ENCODE measurements around the gene NFS1.

GRCh38 chr20:35714127-35714526 is 15.0 kb upstream of the NFS1 start:
- TF ChIP-seq EZH2 (IDR thresholded peaks at IDR 0.05; ENCODE audit: insufficient read depth, poor library complexity, severe bottlenecking) (no peak), EZH2phosphoT487 (IDR thresholded peaks at IDR 0.05; ENCODE audit: insufficient read depth, low read depth) (no peak)

Measured in GM23248 (cell line).